PFSK-1 (cell line): Measurements from ENCODE around the gene KIAA0753.

Source experiments
- FOXP2 ChIP-seq: optimal IDR thresholded peaks from 2 replicates; pipeline ENCODE3; 2011; ENCODE audit warnings: borderline replicate concordance, control low read depth, inconsistent platforms; ENCODE audit not compliant: insufficient read depth; ENCODE audit errors: extremely low read length, extremely low read depth
- POLR2AphosphoS5 ChIP-seq: IDR thresholded peaks from 2 replicates; pipeline ENCODE4 v1.6.1; 2012; ENCODE audit warnings: low read depth, mild to moderate bottlenecking, control low read depth, low read length, moderate library complexity

DNA sequence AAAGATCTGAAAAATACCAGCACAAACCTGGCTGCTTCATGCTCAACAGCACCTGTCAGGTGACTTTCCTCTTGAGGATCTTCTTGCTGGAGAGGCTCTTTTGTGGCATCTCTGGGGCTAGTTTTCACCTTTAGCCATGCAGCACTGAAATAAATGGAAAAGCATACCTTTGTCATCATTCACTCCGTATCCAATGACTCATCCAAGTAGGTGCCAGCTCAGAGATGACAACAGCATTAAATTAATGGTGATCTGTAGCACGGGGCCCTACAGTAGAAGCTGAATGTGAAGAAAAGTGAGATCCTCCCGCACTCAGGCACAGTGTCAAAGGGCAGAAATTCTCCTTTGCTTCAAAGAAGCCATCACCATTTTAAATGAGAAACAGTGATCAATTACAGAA lies 32.2 kb downstream of the KIAA0753 start:
- no peak for TF ChIP-seq FOXP2
- TF ChIP-seq POLR2AphosphoS5 = no peak
